SIG-M5 treated with dmso at 0.1 percent for 504 hours (cell line): Measurements from ENCODE around the gene PITHD1.
"Not testable (repeated sequence)": the region's sequence is repeated elsewhere in the genome, so short reads cannot be mapped to it uniquely, and the experiment has no call there.

Experiments
- DNase-seq: peaks from one replicate; lab custom pipeline; 2025; ENCODE audit not compliant: unreplicated experiment; lab: John Stamatoyannopoulos, UW

Gene PITHD1, protein sequence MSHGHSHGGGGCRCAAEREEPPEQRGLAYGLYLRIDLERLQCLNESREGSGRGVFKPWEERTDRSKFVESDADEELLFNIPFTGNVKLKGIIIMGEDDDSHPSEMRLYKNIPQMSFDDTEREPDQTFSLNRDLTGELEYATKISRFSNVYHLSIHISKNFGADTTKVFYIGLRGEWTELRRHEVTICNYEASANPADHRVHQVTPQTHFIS

DNA sequence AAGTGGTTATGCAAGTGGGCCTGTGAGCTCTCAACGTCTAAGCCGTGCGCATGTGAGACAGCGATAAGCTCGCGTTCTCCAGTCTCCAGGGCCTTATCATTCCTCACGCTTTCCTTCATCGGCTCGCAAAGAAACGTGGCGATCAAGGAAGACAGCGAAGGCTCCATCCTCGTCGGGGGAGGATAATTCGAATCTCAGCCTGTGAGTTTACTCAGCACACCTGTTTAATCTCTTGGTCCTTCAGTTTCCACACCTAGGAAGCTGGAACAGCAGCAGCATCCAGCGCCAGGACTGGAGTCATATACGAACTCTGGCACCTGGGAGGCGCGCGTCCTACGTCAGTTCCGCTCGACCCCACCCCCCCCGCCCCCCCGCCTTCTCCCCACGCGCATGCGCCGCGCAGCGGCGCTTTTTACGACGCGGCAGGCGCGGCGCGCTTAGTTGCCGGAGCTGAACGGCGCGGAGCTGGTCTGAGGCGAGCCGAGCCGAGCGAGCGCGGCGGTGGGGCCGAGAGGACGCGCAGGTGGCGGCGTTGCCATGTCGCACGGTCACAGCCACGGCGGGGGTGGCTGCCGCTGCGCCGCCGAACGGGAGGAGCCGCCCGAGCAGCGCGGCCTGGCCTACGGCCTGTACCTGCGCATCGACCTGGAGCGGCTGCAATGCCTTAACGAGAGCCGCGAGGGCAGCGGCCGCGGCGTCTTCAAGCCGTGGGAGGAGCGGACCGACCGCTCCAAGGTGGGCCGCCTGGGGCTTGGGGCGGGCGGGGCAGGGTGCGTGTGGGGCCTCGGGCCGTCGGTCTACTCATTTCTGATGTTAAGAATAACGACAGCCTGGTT, at the start of gene PITHD1:
TSS of gene PITHD1 (plus strand) at position 440 of the 836 bp plus-strand sequence. CDS start at position 538, 98 bp downstream.
- DNase-seq: peak; percentile 82

DNA sequence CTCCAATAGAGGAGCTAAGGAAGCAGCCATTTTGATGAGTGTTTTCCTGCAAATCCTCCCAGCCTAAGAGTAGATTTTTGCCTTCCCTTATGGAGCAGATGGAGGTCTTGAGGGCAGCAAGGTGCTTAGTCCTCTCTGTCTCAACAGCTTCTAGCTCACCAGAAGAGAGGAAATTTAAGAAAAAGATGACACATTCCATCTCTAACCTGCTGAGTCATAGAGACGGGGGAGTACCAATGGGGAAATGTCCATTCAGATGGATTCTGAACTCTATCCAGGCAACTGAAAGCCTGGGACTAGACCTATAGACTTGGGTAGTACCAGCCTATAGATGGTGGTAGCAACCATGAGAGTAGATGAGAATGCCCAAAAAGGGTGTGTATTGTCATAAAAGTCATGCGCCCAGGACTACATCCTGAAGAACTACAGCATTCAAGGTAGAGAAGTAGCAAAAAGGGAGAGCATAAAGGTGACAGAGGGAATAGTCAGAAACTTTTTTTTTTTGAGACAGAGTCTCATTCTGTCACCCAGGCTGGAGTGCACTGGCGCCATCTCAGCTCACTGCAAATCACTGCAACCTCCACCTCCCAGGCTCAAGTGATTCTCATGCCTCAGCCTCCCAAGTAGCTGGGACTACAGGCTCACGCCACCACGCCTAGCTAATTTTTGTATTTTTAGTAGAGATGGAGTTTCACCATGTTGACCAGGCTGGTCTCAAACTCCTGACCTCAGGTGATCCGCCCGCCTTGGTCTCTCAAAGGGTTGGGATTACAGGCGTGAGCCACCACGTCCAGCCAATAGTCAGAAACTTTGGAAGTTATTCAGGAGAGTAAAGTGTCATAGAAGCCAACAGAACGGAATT, 45.6 kb upstream of the PITHD1 start:
- no peak for DNase-seq

DNA sequence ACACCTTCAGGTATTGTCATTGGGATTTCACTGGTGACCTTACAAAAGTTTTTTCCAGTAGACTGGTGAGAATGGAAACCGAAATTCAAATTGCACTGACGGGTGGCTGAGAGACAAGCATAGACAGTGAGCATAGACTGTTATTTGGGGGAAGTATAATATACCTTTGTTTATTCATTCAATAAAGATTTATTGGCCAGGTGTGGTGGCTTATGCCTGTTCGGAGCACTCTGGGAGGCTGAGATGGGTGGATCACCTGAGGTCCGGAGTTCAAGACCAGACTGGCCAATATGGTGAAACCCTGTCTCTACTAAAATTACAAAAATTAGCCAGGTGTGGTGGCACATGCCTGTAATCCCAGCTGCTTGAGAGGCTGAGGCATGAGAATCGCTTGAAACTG, 44.9 kb upstream of the PITHD1 start:
- DNase-seq: not testable (repeated sequence)

DNA sequence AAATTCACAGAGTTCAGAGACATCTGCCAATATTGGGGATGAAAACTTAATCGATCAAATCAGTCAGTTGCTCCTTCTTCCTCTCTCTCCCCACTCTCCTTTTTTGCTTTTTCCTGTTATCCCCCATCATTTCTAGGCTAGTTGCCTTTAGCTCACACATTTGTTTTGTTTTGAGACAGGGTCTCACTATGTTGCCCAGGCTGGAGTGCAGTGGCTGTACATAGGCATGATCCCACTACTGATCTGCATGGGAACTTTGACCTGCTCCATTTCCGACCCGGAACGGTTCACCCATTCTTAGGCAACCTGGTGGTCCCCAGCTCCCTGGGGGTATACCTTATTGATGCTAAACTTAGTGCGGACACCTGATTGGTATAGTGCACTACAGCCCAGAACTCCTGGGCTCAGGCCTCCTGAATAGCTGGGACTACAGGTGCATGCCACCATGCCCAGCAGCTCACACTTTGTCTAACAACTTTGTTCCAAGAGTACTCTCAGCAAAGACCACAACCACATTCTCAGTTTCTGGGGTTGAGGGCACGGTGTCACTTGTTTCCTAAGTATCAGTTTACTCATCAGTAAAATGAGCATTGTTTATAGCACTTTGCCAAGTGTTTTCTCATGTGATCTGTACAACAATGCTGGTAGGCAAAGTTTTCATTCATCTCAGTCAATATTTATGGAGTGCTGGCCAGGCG, 41.6 kb upstream of the PITHD1 start:
- DNase-seq: no peak

DNA sequence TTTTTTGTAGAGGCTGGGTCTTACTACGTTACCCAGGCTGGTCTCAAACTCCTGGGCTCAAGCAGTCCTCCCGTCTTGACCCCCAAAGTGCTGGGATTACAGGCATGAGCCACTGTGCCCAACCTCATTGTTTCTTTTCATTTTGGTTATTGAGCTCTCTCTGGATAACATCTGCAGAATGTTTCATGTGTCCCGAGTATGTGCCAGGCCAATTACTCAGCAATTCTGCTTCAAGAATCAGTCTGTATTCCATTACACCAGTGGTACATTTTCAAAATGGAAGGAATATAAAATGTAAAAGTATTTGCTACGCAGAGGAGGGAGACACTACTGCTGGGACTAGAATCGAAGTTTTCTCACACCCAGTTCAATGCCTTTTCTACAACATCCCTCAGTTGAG, 36.6 kb upstream of the PITHD1 start:
- no peak for DNase-seq

DNA sequence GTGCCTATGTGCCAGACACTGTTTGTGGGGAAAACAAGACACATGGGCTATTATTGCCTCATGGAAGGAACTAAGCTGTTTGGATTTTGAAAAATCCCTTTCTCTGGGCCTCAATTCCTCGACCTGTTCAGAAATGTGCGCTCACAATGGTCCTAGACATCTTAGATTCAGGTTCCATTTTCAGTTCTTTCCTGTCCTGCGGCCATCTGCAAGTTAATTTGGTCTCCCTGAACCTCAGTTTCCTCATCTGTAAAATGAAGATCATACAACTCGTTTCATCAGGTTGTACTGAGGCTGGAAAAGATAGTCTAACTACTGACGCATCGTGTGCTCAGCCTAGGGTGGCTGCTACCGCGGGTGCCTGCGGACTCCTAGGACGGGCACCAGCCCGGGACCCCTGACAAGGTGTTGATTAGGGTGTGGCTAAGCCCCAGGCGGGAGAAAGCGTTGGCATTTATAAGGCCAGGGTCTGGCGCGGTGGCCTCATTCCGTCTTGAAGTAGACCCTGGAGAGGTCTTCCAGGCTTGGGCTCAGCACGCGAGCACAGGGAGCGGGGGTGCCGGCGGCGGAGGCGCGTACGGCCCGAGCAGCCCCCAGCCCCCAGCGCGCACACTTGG, 35.4 kb upstream of the PITHD1 start:
- DNase-seq: no peak

DNA sequence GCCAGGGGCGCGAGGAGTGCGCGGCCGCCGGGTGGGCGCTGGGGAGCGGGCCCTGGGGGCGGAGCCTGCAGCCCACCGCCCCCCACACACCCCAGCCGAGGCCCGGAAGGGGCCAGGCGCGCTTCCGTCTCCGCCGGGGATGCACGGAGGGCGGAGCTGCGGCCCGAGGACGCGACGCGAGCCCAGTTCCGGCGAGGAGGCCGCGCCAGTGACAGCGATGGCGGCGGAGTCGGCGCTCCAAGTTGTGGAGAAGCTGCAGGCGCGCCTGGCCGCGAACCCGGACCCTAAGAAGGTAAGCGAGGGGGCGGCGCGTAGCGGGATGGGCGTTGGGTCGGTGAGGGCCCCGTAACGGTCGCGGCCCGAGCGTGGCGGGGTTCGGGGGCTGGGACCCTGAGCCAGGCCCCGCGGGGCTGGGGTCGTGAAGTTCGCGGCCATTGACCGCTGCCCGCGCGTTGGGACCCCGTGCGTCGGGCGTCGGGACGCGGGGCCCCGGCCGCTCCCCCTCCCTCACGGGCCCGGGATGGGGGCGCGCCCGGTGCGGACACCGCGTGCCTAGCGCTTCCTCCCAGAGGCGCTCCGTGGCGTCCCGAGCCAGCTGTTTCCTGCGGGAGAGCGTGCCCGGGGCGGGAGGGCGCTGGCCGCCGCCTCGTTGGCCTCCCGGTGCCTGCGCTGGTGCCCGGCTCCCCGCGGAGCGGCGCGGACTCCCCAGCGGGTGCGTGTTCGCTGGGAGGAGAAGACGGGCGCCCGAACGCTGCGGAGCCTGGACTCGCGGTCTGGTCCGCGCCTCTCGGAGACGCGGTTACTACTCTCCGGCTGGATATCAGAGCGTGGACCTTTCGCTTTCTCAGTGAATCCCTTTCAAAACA, 34.7 kb upstream of the PITHD1 start, which contains the start of gene ELOA:
TSS of gene ELOA (plus strand) at position 185 of the 866 bp plus-strand sequence. CDS start at position 218, 33 bp downstream.
- DNase-seq: peak; percentile 60

DNA sequence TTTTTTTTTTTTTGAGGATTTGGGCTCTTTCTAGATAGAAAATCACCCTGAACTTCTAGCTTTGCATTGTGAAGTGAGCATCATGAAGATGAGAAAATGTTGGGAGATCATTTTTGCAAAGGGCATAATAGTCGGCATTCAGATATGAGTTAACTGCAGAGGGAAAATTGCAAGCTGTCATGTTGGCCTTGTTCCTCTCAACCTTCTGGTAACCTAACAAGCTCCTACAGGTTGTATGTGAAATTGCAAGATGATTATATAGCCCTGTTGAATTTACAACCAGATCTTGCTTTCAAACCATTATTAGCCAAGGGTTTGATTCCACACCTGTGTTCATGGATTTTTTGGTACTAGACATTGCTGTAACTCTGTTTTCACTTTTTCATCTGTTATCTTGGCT, 32.7 kb upstream of the PITHD1 start:
- DNase-seq: peak; percentile 66

DNA sequence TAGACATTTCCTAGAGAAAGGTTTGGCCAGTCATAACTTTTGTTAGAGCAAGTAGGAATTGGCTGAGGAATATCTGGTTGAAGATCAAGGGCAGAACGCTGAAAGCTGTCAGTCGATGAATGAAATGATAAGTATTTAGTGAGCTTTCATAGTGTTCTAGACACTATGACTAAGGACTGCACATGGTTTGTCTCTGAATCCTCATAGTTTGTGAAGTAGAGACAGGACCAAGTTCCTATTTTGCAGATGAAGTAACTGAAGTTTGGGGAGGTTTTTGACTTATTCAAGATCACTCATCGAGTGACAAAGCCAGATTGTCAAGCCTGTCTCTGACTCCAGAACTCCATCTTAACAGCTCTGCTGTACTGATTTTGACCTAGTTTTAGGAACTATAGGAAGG, 30.2 kb upstream of the PITHD1 start:
- no peak for DNase-seq

DNA sequence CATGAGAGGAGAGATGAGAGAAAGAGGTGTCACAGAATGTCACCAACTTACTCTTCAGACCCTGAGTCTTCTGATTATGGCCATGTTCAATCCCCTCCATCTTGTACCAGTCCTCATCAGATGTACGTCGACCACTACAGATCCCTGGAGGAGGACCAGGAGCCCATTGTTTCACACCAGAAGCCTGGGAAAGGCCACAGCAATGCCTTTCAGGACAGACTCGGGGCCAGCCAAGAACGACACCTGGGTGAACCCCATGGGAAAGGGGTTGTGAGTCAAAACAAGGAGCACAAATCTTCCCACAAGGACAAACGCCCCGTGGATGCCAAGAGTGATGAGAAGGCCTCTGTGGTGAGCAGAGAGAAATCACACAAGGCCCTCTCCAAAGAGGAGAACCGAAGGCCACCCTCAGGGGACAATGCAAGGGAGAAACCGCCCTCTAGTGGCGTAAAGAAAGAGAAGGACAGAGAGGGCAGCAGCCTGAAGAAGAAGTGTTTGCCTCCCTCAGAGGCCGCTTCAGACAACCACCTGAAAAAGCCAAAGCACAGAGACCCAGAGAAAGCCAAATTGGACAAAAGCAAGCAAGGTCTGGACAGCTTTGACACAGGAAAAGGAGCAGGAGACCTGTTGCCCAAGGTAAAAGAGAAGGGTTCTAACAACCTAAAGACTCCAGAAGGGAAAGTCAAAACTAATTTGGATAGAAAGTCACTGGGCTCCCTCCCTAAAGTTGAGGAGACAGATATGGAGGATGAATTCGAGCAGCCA, 27.0 kb upstream of the PITHD1 start:
- DNase-seq: peak; percentile 69

DNA sequence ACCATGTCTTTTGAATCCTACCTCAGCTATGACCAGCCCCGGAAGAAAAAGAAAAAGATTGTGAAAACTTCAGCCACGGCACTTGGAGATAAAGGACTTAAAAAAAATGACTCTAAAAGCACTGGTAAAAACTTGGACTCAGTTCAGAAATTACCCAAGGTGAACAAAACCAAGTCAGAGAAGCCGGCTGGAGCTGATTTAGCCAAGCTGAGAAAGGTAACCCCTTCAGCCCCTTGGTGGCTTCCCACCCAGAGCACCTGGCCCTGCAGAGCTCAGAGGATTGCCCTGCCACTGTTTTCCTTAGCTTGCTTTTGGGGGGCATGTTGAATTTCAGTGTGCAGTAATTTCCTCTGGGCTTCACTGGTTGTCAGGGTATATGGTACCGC, 26.4 kb upstream of the PITHD1 start:
- DNase-seq: no peak

DNA sequence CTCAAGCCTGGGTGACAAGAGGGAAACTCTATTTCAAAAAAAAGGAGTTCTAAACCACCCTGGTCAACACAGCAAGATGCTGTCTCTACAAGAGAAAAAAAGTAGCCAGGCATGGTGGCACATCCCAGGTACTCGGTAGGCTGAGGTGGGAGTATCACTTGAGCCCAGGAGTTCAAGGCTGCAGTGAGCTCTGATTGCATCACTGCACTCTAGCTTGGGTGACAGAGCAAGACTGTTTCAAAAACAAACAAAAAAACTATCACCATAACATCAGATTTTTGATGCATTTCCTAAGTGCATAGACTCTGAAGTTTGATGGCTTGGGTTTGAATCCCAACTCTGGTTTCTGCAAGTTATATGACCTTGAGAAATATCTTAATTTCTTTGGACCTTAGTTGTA, 25.3 kb upstream of the PITHD1 start:
- no peak for DNase-seq

DNA sequence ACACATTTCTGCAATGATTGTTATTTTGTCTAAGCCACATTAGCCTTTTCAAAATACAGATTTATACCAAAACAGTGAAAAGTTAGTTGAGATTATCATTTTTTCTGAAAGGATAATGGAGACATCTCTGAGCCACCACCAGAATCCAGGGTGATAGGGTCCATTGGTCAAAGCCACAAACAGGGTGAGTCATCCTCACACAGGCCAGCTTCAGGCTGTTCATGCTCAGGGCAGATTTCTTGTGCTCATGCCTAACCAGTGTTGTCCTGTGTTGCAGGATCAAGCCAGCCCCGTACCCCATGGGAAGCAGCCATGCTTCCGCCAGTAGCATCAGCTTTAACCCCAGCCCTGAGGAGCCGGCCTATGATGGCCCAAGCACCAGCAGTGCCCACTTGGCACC, 21.5 kb upstream of the PITHD1 start:
- no peak for DNase-seq

DNA sequence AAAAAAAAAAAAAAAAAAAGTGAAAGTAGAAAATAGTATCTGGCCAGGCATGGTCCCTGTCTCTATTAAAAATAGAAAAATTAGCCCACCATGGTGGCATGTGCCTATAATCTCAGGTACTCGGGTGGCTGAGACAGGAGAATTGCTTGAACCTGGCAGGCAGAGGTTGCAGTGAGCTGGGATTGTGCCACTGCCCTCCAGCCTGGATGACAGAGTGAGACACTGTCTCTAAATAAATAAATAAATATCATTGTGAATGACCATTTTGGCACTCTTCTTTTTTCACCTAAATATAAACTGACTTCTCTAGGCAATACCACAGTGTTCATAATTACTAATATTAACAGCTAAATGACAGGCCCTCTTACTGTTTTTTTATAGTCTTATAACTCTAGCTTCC, 20.4 kb upstream of the PITHD1 start:
- no peak for DNase-seq

DNA sequence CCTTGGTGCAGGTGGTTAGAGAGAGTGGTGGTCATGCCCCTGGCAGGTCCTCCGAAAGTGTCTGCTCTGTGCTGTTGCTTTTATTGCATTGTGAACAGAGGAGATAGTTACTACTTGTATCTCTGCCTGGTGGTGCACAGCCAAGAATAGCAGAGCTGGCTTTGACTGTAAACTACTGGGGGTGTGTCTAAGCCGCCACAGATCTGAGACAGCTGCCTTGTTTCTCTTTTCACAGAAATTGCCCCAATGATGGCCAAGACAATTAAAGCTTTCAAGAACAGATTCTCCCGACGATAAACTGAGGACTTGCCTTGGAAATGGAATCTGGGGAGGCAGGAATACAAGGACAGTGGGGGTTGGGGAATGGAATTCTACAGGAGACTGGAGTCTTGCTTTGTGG, 18.9 kb upstream of the PITHD1 start:
- DNase-seq: no peak

DNA sequence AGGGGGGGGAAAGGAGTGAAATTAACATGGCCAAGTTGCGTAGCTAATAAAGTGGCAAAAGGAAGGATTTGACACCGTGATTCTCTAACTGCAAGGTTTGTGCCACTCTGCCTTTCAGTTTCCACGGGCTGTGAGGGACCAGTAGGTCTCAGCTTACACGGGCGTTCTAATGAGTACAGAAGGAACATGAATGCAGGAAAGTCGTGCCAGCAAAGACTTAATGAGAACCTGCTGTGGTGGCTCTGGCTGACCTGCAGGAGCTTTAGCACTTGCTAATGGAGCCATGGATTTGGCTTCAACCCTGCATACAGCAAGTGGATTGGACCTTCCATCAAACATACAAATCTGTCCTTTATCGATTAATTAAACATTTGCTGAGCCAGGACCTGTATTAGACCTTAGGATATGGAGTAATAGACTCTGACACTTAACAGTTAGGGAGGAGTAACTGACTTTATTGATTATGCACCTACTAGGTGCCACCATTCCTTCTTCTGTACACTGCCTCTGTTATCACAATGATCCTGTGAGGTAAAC, 15.1 kb upstream of the PITHD1 start:
- no peak for DNase-seq

DNA sequence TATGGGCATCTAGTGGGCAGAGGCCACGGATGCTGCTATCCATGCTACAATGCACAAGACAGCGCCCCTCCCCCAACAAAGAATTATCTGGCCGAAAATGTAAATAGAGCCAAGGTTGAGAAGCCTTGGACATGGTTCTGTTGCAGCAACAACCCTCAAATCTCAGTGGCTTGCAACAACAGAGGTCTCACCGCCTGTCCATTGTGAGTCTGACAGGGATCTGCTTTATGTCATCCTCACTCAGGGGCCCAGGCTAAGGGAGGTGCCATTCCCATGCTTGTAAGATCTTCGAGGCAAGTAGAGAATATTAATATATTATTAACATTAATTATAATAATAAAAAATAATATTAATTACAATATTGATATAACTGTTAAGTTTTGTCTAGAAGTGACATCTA, 9.5 kb upstream of the PITHD1 start:
- no peak for DNase-seq

DNA sequence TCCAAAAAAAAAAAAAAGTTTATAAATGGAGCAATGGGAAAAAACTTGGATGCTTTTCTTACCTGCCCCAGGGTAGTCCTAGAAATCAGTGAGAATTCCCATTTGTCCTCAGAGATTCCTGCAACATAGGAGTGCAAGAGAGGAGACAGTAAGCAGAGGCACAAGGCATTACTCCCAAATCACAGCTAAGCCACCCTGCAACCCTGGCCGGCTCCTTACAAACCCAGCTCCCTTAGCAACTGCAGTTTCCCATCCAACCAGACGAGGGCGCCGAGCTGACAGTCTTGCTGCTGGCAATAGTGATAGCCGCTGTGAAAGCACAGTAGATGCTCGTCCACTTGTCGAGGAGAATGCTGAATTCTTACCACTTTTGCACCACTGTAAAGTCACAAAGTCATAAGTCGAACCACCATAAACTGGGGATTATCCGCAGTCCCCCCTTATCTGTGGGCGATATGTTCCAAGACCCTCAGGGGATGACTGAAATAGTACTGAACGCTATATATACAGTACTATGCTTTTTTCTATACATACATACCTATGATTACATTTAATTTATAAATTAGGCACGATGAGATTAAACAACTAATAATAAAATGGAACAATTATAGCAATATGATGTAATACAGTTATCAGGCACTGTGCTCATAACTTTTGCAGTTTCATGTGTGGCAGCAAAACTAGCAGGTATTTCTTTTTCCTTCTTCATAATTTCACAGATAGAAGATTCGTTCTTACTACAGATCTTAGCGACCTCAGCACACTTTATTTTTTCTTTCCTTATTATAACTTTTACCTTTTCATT, 6.0 kb upstream of the PITHD1 start:
- DNase-seq: peak; percentile 63
